GM10248 (cell line): Measurements from ENCODE around the gene PAQR6.

Source experiments
- CTCF ChIA-PET: fragments of 300-600 bp; sonication (Branson Sonifier 250); formaldehyde crosslinking; extraction: SDS; loops from one replicate; lab custom pipeline; 2021; ENCODE audit warnings: antibody characterized with exemption; lab: Yijun Ruan, JAX
- POLR2A ChIA-PET: fragments of 350-650 bp; sonication (Branson Sonifier 250); formaldehyde crosslinking; extraction: SDS; loops from one replicate; lab custom pipeline; 2020; ENCODE audit warnings: antibody characterized with exemption; lab: Yijun Ruan, JAX
- DNase-seq: peaks from one replicate; pipeline ENCODE4 v3.0.0; 2012; ENCODE audit errors: extremely low spot score
- TF ChIP-seq, protein P1 (sequence below): IDR thresholded peaks from 2 replicates; pipeline ENCODE4 v1.5.1; 2012; ENCODE audit warnings: mild to moderate bottlenecking, low read depth; ENCODE audit errors: extremely low read depth, missing control alignments, control extremely low read depth

PAQR6 gene

DNA sequence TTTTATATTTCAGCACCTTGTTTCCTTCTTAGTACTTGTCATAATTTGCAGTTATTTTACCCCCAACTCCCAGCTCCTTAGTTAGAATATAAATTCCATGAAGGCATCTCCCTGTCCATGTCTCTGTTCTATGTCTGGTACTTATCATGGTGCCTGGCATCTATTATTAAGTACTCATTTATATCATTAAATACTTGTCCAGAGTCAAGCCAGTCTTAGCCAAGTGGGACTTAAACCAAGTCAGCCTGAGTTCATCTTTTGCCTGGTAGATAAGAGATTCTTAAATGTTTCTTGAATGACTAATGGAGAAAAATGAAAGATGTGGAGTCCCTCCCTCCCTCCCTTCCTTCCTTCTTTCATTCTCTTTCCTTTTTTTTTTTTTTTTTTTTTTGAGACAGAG is 44.5 kb downstream of the PAQR6 start:
- TF ChIP-seq, protein P1, sequence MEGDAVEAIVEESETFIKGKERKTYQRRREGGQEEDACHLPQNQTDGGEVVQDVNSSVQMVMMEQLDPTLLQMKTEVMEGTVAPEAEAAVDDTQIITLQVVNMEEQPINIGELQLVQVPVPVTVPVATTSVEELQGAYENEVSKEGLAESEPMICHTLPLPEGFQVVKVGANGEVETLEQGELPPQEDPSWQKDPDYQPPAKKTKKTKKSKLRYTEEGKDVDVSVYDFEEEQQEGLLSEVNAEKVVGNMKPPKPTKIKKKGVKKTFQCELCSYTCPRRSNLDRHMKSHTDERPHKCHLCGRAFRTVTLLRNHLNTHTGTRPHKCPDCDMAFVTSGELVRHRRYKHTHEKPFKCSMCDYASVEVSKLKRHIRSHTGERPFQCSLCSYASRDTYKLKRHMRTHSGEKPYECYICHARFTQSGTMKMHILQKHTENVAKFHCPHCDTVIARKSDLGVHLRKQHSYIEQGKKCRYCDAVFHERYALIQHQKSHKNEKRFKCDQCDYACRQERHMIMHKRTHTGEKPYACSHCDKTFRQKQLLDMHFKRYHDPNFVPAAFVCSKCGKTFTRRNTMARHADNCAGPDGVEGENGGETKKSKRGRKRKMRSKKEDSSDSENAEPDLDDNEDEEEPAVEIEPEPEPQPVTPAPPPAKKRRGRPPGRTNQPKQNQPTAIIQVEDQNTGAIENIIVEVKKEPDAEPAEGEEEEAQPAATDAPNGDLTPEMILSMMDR = no peak
- CTCF ChIA-PET = interaction anchor here (1.4 to 3.2 kb wide), 3 partner anchors 9 to 106 kb away, joined by 4 to 14 read pairs (median 5); partner anchors contain the start of gene PMF1
- no peak for DNase-seq
- POLR2A ChIA-PET = no interaction called here

DNA sequence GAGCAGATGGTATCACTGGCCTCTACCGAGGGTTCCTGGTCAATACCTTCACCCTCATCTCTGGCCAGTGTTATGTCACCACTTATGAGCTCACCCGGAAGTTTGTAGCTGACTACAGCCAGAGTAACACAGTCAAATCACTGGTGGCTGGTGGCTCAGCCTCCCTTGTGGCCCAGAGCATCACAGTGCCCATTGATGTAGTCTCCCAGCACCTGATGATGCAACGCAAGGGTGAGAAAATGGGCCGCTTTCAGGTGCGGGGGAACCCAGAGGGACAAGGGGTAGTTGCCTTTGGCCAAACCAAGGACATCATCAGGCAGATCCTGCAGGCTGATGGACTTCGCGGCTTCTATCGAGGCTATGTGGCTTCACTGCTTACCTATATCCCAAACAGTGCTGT is 47.8 kb downstream of the PAQR6 start:
- ChIA-PET CTCF (interaction anchor here (1.0 to 4.5 kb wide), 11 partner anchors 9 to 134 kb away, joined by 3 to 27 read pairs (median 4); no protein-coding TSS in a partner anchor), POLR2A (interaction anchor here (2.7 kb wide), 1 partner anchor 12 kb away, joined by 12 read pairs; the partner anchor contains the start of gene PMF1)
- TF ChIP-seq, protein P1 = no peak
- DNase-seq = no peak

DNA sequence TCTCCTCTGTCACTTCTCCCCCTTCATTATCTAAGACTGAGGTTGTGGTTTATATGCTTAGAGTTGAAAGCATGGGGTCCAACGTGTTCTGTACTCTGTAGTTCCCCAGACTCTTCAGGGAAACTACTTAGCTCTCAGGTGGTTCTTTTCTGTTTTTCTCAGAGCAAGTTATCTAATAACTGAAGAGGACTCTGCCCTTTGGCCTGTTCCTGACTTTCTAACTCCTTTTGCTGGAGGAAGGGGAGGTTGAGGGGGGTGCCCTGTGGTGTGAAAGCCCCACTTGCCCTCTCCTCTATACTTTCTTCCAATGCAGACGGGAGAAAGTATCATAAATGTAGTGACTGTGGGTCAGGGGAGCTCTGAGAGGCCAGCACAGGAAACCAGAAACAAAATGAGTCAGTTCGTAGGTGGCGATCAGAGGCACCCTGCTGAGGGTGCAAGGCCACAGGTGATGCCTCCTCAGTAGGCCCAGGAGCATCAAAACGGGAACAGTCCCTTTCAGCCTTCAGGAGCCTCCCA is 49.0 kb downstream of the PAQR6 start:
- TF ChIP-seq, protein P1 = no peak
- peak; percentile 52 for DNase-seq
- POLR2A ChIA-PET = interaction anchor here (0.5 to 2.7 kb wide), 2 partner anchors 14 to 104 kb away, joined by 3 to 12 read pairs; partner anchors contain the start of gene PMF1
- CTCF ChIA-PET = interaction anchor here (0.8 to 4.5 kb wide), 14 partner anchors 11 to 102 kb away, joined by 3 to 27 read pairs (median 5); partner anchors contain the start of gene SEMA4A

DNA sequence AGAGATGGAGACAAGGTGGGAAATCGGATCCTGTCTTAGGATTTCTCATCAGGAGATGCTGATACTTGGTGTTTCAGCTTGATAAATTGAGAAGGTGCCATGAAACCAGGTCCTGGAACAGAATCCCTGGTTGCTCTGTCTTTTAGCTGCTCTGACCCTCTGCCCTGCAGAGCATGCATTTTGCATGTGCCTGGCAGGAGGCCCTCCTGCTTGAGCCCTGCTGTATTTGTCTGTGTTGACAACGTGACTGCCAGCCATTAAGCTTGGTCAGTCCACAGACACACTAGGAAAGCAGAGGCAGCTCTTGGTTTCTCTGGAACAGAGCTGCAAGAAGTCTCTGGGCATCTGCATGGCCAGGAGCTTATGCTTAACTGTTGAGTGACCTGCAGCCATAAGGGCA is 51.4 kb downstream of the PAQR6 start:
- TF ChIP-seq, protein P1 = no peak
- CTCF ChIA-PET = interaction anchor here (1.2 to 3.1 kb wide), 6 partner anchors 14 to 106 kb away, joined by 4 to 12 read pairs (median 5); partner anchors contain the start of gene PMF1
- no peak for DNase-seq
- POLR2A ChIA-PET = interaction anchor here (0.8 kb wide), 1 partner anchor 17 kb away, joined by 3 read pairs; the partner anchor contains the start of gene PMF1

DNA sequence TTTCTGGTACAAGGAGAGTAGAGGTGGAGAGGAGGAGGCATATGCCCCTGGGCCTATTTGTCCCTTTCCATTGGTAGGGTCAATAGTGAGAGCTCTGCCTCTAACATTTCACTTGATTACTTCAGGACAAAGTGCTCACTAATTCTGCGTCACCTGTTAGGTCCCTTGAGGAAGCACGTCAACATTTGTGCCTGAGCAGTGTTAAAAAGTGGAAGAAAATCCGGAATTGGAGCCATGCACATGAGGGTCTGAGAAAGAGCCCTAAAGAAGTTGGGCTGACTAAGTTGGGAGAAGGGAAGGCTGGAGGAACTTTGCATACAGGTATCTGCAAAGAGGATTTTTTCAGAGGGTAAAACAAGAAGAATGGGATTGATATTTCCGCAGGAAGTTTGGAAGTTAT is 52.0 kb downstream of the PAQR6 start:
- TF ChIP-seq, protein P1 = no peak
- DNase-seq = no peak
- ChIA-PET CTCF (interaction anchor here (1.3 to 2.4 kb wide), 2 partner anchors 29 to 50 kb away, joined by 5 to 25 read pairs; no protein-coding TSS in a partner anchor), POLR2A (no interaction called here)

DNA sequence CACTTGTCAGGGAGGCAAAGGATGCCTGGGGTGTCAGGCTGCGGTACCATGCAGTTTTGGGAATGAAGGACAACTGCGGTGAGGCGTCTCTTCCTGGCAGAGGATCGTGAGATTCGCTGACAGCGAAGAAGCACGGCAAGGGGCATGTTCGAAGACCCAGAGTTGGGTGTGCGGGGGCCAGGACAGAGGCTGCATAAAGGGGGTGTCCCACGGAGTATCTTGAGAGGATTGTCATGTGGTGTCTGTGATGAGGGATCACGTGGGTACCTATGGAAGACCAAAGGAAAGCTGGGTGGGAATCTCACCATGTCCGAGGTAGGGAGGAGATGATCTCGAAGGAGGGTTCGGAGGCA is 53.6 kb downstream of the PAQR6 start:
- ChIA-PET CTCF (interaction anchor here (1.0 to 2.4 kb wide), 14 partner anchors 12 to 114 kb away, joined by 3 to 25 read pairs (median 4); partner anchors contain the start of gene PMF1), POLR2A (interaction anchor here (1.0 to 1.5 kb wide), 3 partner anchors 19 to 547 kb away, joined by 3 to 7 read pairs (median 5); partner anchors contain the start of gene PMF1)
- peak; percentile 14 for DNase-seq
- TF ChIP-seq, protein P1 = no peak
